DMS 273 treated with DMSO at 0.1 percent for 48 hours (cell line): ENCODE measurements around the gene LGALS3BP.
"Not testable (repeated sequence)": the region's sequence is repeated elsewhere in the genome, so short reads cannot be mapped to it uniquely, and the experiment has no call there.

Experiments used
- DNase-seq: peaks from one replicate; lab custom pipeline; 2025; lab: John Stamatoyannopoulos, UW

The LGALS3BP gene

DNA sequence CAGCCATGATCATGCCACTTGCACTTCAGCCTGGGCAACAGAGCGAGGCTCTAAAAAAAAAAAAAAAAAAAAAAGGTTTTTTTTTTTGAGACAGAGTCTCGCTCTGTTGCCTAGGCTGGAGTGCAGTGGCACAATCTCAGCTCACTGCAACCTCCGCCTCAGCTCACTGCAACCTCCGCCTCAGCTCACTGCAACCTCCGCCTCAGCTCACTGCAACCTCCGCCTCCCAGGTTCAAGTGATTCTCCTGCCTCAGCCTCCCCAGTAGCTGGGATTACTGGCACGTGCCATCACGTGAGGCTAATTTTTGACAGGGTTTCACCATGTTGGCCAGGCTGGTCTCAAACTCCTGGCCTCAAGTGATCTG lies 16.8 kb downstream of the LGALS3BP start:
- DNase-seq, result not testable (repeated sequence)

GRCh38 chr17:78962345-78962983 lies 17.3 kb downstream of the LGALS3BP start:
- DNase-seq, result no peak

GRCh38 chr17:78961571-78961970 lies 18.2 kb downstream of the LGALS3BP start:
- DNase-seq, result no peak

DNA sequence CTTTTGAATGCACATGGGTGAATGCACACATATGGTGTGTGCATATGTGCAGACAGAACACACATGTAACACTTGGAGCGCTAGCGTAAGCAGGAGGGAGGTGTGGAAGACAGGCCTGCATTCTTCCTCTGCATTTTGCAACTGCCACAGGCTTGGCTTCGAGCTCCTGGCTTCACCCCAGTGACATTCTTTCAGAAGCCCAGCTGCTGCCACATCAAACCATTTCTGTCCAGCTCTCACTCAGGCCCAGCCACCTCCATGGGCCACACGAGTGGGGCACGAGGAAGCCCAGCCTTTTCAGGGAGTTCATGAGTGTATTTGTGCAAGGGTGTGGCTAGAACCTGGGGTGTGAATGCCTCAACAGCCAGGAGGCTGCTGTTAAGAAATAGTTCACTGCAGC lies 18.8 kb downstream of the LGALS3BP start:
- DNase-seq, result no peak

DNA sequence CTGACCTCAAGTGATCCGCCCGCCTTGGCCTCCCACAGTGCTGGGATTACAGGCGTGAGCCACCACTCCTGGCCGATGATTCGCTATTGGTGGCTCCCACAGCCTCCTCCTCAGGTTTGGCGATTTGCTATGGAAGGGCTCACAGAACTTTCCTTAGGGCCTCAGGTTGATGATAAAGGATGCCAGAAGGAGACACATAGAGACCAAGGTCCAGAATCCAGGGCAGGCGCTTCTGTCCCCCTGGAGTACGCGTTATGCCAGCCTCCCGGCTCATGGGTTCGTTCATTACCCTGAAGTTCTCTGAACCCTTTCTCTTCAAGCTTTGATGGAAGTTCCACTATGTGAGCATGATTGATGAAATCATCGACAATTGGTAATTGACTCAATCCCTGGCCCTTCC lies 19.9 kb downstream of the LGALS3BP start:
- no peak for DNase-seq

- DNase-seq, result no peak
Observed at GRCh38 chr17:78958641-78959127, 21.0 kb downstream of the LGALS3BP start.

- DNase-seq, result no peak
Observed at GRCh38 chr17:78957128-78957527, 22.6 kb downstream of the LGALS3BP start.

- DNase-seq, result no peak
Observed at GRCh38 chr17:78956254-78956653, 23.5 kb downstream of the LGALS3BP start.

DNA sequence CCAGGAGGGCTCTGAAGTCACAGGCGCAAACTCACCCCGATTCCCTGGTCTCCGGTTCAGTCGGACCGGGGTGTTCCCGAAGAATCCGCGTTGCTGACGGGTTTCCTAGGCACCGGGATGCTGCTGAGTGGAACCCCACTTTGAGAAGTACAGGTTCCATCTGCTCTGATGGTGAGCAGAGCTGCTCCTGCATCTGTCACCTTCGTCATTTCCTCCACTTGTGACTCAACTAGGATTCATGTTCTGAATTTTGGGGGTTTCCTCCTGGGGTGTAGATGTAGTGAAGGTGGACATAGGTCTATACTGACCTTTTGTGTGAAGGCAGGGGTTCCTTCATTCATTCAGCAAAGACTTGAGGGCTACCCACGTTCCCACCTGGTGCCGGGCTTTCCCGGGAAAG lies 25.0 kb downstream of the LGALS3BP start:
- no peak for DNase-seq

DNA sequence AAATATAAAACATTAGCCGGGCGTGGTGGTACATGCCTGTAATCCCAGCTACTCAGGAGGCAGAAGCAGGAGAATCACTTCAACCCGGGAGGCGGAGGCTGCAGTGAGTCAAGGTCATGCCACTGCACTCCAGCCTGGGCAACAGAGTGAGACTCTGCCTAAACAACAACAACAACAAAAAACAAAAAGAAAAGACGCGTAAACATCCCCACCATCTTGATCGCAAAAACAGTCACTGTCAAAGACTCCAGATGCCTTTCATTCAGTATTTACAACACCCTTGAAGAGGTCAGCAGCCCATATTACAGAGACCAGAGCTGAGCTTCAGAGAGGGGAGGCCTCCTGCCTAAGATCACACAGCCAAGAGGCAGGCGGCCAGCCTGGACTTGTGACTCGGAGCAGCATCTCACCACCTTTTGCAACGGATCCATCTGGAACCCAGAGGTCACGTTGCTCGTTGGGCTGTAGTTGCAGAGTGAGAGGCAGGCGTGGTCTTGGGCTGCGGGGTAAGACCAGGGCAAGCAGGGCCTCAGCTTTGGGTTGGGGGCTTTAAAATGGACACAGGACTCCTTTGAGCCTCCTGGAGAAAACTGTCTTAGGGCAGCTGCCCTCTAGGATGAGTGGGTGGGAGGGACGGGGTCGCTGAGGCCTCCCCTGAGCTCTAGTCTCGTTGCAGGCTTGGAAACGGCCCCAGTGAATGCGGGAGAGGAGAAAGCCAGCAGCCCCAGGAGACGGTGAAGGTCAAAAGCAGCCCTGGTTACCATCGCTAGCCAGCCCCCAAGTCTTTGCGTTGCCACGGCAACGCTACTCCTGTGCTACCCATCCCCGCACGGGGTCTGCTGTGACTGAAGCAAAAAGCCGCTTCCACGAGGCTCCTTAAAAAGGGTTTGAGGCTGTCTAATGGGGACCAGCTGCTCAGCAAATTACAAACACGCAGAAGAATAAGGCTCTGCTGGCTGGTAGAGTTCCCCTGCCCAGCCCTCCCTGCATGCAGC lies 26.1 kb downstream of the LGALS3BP start:
- DNase-seq, result no peak

- no peak for DNase-seq
Observed at GRCh38 chr17:78952706-78953105, 27.0 kb downstream of the LGALS3BP start.

- DNase-seq, result no peak
Observed at GRCh38 chr17:78951967-78952551, 27.7 kb downstream of the LGALS3BP start.

GRCh38 chr17:78950870-78951269 lies 28.9 kb downstream of the LGALS3BP start:
- no peak for DNase-seq

- no peak for DNase-seq
Observed at GRCh38 chr17:78947235-78948149, 32.2 kb downstream of the LGALS3BP start.

DNA sequence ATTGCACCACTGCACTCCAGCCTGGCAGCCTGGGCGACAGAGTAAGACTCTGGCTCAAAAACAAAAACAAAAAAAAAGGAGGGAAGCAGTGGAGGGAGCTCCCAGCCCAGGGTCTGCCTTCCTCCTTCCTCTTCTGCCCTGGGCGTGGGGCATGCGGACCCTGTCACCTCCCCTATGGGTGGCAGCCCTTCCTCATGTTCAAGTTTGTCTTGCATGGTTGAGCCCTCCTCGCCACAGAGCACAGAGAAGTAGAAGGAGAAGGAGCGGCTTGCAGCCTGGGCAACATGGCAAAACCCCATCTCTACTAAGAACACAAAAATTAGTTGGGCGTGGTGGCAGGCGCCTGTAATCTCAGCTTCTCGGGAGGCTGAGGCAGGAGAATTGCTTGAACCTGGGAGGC lies 33.1 kb downstream of the LGALS3BP start:
- no peak for DNase-seq

DNA sequence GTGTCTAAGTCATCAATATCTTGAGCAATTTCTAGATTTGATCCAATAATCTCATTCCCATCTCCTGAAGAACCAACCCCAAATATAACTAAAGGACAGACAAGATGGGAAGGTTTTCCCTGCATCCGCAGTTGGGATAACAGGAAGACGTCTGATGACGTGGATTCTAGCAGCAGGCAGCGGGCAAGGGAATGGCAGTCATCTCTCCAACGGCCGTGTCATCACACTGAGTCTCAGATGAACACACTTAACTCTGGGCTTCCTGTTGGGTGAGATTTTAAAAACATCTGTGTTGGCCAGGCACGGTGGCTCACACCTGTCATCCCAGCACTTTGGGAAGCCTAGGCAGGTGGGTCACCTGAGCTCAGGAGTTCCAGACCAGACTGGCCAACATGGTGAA lies 33.6 kb downstream of the LGALS3BP start:
- no peak for DNase-seq

DNA sequence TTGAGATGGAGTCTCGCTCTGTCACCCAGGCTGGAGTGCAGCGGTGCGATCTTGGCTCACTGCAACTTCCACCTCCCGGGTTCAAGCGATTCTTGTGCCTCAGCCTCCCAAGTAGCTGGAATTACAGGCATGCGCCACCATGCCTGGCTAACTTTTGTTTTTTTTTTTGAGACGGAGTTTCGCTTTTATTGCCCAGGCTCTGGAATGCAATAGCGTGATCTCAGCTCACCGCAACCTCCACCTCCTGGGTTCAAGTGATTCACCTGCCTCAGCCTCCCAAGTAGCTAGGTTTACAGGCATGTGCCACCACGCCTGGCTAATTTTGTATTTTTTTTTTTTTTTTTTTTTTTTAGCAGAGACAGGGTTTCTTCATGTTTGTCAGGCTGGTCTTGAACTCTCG lies 34.3 kb downstream of the LGALS3BP start:
- not testable (repeated sequence) for DNase-seq

DNA sequence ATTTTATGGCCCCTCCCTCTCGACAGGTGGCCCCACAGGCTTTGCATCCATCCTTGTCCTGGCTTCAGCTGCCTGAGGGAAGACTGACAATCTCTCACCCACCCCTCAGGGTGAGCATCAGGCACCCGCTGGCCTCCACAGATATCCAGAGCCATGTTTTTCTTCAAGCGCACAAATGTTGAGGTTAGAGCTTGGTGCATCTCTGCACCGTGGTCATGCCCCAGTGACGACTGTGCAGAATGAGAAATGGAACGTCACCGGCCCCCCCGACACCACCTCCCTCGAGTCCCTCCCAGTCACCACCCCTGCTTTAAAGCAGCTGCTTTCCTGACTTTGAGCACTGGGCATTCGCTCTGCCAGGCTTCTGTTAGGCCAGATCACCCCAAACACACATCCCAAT lies 34.8 kb downstream of the LGALS3BP start:
- no peak for DNase-seq

DNA sequence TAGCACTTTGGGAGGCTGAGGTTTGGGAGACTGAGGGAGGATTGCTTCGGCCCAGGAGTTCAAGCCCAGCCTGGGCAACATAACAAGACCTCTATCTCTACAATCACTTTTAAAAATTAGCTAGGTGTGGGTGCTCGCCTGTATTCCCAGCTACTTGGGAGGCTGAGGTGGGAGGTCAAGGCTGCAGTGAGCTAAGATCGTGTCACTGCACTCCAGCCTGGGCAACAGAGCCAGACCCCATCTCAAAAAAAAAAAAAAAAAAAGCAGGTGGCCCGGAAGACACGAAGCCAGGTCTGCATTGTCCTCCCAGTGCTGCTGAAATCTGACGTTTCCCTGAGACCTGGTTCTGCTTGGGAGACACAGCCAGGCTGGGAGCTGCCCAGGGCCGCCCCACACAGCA lies 35.7 kb downstream of the LGALS3BP start:
- no peak for DNase-seq

DNA sequence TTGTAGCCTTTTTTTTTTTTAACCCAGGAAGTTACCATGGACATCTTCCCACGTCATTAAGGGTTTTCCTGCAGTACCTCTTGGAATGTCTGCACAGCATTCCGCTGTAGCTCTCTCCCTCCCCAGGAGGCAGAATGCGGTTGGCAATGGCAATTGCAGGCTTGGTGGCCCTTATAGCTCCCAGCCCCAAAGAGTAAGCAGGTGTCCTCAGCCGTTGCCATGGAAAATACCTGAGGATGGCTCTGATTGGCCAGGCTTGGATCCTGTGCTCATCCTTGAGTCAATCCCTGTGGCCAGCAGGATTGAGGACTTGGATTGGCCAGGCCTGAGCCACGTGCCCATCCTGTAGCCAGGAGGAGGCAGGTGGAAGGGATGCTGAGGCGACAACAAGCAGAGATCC lies 39.0 kb downstream of the LGALS3BP start:
- DNase-seq, result no peak

- DNase-seq, result no peak
Observed at GRCh38 chr17:78940258-78940657, 39.5 kb downstream of the LGALS3BP start.

- no peak for DNase-seq
Observed at GRCh38 chr17:78939615-78940014, 40.1 kb downstream of the LGALS3BP start.
